Esophagus muscularis mucosa (tissue), 4 donors: ENCODE measurements around the gene ZNF398. TPM values are rescaled to one million over a fixed set of nuclear protein-coding genes. Genes with fewer than 3 reads are reported as not detected.

Experiments
- DNase-seq: peaks from one replicate; pipeline ENCODE4 v3.0.0-alpha.2; 2017; ENCODE audit errors: extremely low spot score
- H3K27ac ChIP-seq, 4 donors: fragments of 200-600 bp; sonication (generic); replicated peaks in 1 of 4; 1 replicate in 3 of 4; 2 replicates in 1 of 4; pipeline ENCODE4 v1.5.1; 2016 to 2019; ENCODE audit warnings: mild to moderate bottlenecking in 1 of 4
- H3K27me3 ChIP-seq, 4 donors: fragments of 200-600 bp; sonication (generic); one replicate each; pipeline versions ENCODE4 v1.5.1 to v1.6.0; 2016 to 2019
- H3K36me3 ChIP-seq, 4 donors: fragments of 200-600 bp; sonication (generic); one replicate each; pipeline ENCODE4 v1.5.1; 2016 to 2019
- H3K4me1 ChIP-seq, 4 donors: fragments of 200-600 bp; sonication (generic); one replicate each; pipeline ENCODE4 v1.5.1; 2016 to 2019
- H3K4me3 ChIP-seq, 4 donors: fragments of 200-600 bp; sonication (generic); 1 replicate in 2 of 4; 2 replicates in 2 of 4; pipeline ENCODE4 v1.5.1; 2016 to 2019; ENCODE audit warnings: mild to moderate bottlenecking in 4 of 4, moderate library complexity in 1 of 4
- H3K9me3 ChIP-seq, 4 donors: fragments of 200-600 bp; sonication (generic); 1 replicate in 3 of 4; 2 replicates in 1 of 4; pipeline ENCODE4 v1.5.1; 2016 to 2019
- CTCF ChIP-seq, 3 experiments: fragments of 200-600 bp in 2 of 3; fragments of 450-650 bp in 1 of 3; sonication (generic) in 2 of 3; IDR thresholded peaks; one replicate each; pipeline ENCODE4 v1.5.1; 2017 to 2019; ENCODE audit warnings: antibody characterized with exemption in 3 of 3, mild to moderate bottlenecking in 2 of 3, moderate library complexity in 1 of 3
- EP300 ChIP-seq: sonication (generic); formaldehyde crosslinking; IDR thresholded peaks from one replicate; pipeline ENCODE4 v1.6.1; 2017; ENCODE audit warnings: antibody characterized with exemption
- POLR2A ChIP-seq: fragments of 450-650 bp; IDR thresholded peaks from one replicate; pipeline ENCODE4 v1.6.1; 2017; ENCODE audit warnings: antibody characterized with exemption, moderate library complexity, mild to moderate bottlenecking, low read depth
- POLR2AphosphoS5 ChIP-seq, 2 donors: sonication (generic); formaldehyde crosslinking; IDR thresholded peaks; one replicate each; pipeline ENCODE4 v1.6.1; 2017; ENCODE audit warnings: antibody characterized with exemption in 2 of 2
- WGBS: methylation state at CpG from one replicate; pipeline ENCODE4 v1.1.5; 2018; 5-methylcytosine and 5-hydroxymethylcytosine counted together
- intact Hi-C: fragments of 100-400 bp; cut with DNase I; formaldehyde crosslinking; loops from one replicate; pipeline ENCODE4 v1.15.1; 2023
- total RNA-seq, 4 donors: library from RNA; depleted of rRNA; stranded (reverse); fragments of >200 nt; gene quantifications; one replicate each; pipeline versions ENCODE4 v1.1.0 to v1.2.1, GENCODE V29; 2016

The ZNF398 gene
- total RNA-seq, 4 donors from 2014 or later = 16.9 to 22.6 (median 19.2) TPM

GRCh38 chr7:149205690-149206381 lies 58.6 kb downstream of the ZNF398 start:
- Histone ChIP-seq H3K4me1 (peaks cover 0 to 3% (median 1%) of the 10 kb centered on the region in 4 donors), H3K27me3 (no peaks in the 10 kb centered on the region), H3K36me3 (peaks cover 57 to 100% (median 94%) of the 10 kb centered on the region in 4 donors), H3K27ac (no peak overlapping the region), H3K4me3 (no peak overlapping the region), H3K9me3 (no peaks in the 10 kb centered on the region)
- 85% methylated on average over 18 of the region's 18 CpGs for WGBS
- TF ChIP-seq CTCF (IDR thresholded peaks at IDR 0.05) (no peak), EP300 (no peak), POLR2AphosphoS5 (IDR thresholded peaks at IDR 0.05) (no peak), POLR2A (no peak)
- intact Hi-C loops = no loop called here
- no peak for DNase-seq

GRCh38 chr7:149207324-149208035 lies 60.2 kb downstream of the ZNF398 start:
- TF ChIP-seq EP300 (no peak), POLR2A (no peak), CTCF (IDR thresholded peaks at IDR 0.05) (no peak), POLR2AphosphoS5 (IDR thresholded peaks at IDR 0.05) (no peak)
- Histone ChIP-seq H3K9me3 (no peaks in the 10 kb centered on the region), H3K4me3 (no peak overlapping the region), H3K27me3 (no peaks in the 10 kb centered on the region), H3K36me3 (peaks cover 62 to 100% (median 94%) of the 10 kb centered on the region in 4 donors), H3K27ac (no peak overlapping the region), H3K4me1 (peaks cover 0 to 3% (median 1%) of the 10 kb centered on the region in 4 donors)
- intact Hi-C loops = no loop called here
- DNase-seq = no peak
- 88% methylated on average over 31 of the region's 35 CpGs for WGBS

GRCh38 chr7:149209518-149210269 lies 62.4 kb downstream of the ZNF398 start:
- no peak for DNase-seq
- WGBS = 61% methylated on average over 7 of the region's 7 CpGs
- Histone ChIP-seq H3K27ac (no peak overlapping the region), H3K4me1 (no peaks in the 10 kb centered on the region), H3K4me3 (no peak overlapping the region), H3K9me3 (no peaks in the 10 kb centered on the region), H3K27me3 (no peaks in the 10 kb centered on the region), H3K36me3 (peaks cover 72 to 100% (median 95%) of the 10 kb centered on the region in 4 donors)
- intact Hi-C loops = no loop called here
- TF ChIP-seq CTCF (IDR thresholded peaks at IDR 0.05) (peak in 2 of 3 experiments; percentile 19 to 45), POLR2A (no peak)

GRCh38 chr7:149210551-149210950 lies 63.3 kb downstream of the ZNF398 start:
- H3K4me1 ChIP-seq = no peaks in the 10 kb centered on the region
- no peak overlapping the region for H3K4me3 ChIP-seq
- H3K36me3 ChIP-seq = peaks cover 81 to 100% (median 99%) of the 10 kb centered on the region in 4 donors
- TF ChIP-seq EP300 = no peak
- no peak for TF ChIP-seq POLR2AphosphoS5 (IDR thresholded peaks at IDR 0.05)
- TF ChIP-seq POLR2A = no peak
- no peak for TF ChIP-seq CTCF (IDR thresholded peaks at IDR 0.05)
- H3K27ac ChIP-seq = no peak overlapping the region
- WGBS = 88% methylated on average over 11 of the region's 11 CpGs
- H3K9me3 ChIP-seq = no peaks in the 10 kb centered on the region
- intact Hi-C loops = no loop called here
- no peaks in the 10 kb centered on the region for H3K27me3 ChIP-seq
- DNase-seq = no peak
